GOT3 (cell line): ENCODE data around the gene OPCML.

ENCODE experiments used
- DNase-seq: peaks from one replicate; lab custom pipeline; 2025; ENCODE audit warnings: mixed read lengths; lab: John Stamatoyannopoulos, UW

Gene OPCML

DNA sequence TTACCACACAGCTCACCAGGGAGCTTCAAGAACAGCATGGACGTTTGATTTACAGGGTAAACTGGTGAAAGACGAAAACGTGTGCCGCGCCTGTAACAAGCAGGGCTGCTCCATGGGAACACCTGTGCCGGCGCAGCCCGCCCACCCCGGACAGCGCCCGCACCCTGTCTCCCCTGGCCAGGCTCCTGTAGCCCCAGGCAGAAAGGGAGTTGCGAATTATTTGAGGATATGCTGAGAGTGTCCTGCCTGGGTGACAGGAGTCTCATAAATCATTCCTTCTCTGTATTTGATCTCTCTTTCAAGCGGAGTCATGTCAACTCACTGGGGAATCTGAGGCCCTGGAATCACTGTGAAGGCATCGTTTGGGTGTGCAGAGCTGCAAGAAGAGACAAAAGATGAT lies 804.3 kb downstream of the OPCML start:
- DNase-seq, result no peak

DNA sequence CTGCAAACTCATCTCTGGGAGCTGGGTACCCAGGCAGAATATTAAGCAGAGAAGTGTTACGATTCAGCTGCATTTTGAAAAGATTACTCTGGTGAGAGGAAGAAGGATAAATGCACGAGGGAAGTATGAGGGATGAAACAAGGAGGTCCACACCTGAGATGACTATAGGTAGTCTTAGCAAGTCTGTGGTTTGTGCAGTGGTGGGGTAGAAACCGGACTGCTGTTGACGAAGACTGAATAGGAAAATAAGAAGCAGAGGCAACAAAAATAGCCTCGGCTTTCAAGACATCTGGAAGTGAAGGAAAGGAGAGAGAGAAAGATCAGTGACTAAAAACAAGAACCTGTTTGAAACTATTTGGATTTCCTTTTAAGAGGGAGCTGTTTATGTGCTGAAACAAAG lies 810.8 kb downstream of the OPCML start:
- DNase-seq, result no peak

DNA sequence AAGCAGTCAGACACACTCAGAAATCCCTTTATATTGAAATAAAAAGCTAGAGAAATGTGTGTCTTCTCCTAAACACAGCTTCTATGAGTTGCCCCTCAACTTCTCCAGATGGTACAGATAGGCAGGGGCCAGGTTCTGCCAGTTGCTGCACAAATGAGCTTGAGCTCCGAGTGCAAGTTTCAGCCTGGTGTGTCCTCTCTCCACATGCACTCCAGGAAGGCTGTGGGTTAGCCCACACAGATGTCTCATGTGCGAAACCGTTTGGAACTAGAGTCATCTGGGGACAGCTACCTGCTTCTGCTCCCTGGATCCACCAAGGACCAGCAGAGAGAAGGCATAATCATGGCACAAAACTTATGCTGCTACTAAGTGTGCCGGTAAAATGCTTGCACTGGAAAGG lies 812.6 kb downstream of the OPCML start:
- no peak for DNase-seq

DNA sequence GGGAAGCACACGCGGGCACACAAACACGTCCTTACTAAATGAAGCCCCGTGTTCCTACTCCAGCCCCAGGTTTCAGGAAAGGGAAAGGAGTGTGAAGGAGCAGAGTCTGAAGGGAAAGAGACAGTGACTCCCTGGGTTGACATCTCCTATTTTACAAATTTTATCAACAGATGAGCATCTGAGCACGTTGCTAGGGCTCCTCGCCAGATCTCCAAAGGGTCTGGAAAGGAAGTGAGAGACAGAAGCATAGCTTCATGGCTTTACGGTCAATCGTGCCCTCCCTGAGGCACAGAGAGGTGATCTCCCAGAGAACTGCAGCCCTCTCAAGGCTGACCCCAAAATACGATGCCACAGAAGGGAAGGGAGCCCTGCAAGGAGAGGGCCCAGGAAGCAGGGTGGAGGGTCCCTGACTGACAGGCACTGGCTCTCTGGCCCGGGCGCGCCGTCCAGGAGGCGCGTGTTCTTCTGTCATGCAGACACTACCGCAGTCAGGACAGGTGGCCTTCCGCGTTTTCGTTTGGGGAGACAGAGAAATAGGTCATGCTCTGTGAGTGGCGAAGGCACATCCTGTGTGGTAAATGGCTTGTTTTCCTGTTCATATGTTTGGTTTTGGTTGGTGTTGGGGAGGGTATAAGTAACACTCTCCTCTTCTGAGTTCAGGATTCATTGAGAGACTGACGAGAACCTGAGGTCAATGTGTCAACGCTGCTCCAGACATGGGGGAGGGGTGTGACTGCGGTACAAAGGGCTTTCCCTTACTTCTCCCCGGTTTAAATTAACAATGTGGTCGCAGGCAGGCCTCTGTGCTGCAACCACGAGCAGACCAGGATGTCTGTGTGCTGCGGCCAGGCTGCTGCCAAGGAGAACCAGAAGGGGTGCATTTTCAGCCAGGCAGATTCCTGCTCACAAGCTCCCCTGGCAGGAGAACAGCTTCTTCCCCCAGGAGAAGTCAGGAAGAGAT lies 813.3 kb downstream of the OPCML start:
- no peak for DNase-seq

DNA sequence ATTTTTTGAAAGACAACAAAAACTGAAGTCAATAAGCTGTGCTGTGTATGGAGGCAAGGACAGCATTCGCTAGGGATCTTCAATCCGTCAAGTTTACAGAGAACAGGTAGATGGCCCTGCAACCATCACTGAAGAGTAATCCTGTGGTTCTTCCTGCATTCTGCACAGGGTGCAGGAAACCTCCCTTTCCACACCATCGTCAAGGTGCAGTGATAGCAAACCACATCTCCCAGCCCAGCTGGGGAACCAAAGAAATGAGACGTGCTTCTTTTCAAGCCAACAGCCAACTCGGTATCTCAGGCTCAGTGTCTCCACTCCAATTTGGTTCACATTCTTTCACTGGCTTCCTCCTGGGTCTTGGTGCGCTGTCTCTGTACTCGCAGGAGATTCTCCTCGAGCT lies 814.5 kb downstream of the OPCML start:
- DNase-seq, result no peak

DNA sequence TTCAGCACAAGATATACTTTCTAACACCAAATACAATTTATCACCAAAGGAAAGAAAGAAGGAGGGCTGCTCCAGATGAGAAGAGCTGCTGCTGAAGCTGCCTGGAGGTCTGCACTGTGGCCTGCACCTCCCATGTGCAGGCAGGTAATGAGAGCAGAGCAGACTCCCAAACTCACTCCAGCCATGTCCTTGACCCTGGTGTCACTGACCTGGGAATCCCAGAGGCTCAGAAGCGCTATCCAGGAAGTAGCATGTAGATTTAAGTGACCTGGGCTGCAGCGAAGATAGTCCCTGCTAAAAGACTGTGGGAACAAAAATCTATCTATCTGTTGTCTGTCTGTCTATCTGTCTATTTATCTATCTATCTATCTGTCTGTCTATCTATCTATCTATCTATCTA lies 816.3 kb downstream of the OPCML start:
- no peak for DNase-seq

DNA sequence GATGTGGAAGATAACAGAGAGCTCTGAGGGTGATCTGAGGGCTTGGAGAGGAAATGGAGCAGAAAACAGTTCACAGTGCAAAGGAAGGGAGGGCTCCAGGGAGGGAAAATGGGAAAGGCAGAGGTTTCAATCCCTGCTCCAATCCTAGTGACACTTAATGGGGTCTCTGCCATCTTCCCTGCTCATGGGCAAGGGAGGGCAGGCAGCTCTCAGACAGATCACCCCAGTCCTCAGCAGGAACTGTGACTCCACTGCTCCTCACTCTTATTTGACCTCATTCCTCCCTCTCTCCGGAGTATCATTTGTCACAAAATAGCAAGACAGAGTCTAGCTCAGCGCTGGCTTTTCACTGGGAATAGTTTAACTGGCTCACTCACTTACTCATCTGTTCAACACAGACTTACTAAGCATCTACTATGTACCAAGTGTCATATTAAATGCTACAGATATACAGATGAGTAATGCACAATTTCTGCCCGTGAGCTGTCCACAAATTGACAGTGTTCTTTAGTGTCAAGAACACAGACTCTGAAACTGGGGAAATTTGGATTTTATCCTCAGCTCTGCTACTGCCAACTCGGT lies 817.4 kb downstream of the OPCML start:
- no peak for DNase-seq

DNA sequence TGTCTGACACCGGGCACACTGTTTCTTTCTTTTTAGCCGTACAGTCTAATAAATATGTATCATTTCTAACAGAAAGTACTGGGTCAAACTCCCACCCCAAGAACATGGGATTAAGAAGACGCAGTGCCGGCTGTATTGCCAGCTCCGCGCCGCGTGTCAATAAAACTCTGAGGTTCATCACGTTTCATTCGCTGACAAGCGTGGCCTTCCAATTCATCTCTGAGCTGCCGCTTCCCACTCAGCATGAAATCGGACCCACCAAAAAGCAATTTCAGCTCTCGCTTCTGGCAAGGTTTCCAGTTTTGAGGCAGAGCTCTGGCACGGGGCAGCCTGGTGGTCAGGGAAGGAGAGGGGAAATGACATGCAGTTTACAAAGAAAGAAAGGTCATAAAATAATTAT lies 819.8 kb downstream of the OPCML start:
- DNase-seq, result no peak

DNA sequence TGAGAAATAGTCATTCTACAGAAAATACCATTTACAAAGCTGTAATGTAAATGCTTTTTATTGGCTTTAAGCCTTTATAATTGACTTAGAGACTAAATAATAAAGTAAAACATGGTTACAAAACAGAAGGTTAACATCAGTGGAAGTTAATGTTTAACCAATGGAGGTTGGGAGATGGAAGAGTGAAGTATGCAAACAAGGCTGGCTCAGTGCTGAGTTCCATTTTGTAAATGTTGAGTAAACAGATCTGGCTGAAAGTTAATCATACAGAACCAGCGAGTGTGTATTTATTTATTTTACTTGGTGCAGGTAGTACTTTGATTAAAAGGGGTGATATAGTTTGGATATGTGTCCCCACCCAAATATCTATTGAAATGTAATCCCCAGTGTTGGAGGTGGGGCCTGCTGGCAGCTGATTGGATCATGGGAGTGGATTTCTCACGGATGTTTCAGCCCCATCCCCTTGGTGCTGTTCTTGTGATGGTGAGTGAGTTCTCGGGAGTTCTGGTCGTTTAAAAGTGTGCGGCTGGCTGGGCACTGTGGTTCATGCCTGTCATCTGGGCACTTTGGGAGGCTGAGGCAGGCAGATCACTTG lies 827.4 kb downstream of the OPCML start:
- no peak for DNase-seq

DNA sequence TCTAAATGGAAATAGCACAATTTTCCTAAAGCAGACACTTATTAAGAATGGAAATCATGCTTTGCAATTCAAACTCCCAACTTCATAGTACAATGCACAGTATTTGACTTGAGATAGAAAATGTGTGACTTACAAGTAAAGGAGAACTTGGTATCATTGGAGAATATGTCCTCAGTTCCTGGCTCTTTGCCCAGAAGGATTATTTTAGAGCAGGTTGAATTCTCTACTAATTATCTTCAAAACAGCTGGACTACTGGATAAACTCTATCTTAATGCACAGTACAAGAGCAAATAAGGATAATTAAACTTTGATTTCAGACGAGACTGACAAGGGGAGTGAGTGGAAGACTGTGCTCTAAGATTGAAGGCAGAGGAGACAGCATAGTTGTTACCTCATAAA lies 839.4 kb downstream of the OPCML start:
- DNase-seq, result no peak

DNA sequence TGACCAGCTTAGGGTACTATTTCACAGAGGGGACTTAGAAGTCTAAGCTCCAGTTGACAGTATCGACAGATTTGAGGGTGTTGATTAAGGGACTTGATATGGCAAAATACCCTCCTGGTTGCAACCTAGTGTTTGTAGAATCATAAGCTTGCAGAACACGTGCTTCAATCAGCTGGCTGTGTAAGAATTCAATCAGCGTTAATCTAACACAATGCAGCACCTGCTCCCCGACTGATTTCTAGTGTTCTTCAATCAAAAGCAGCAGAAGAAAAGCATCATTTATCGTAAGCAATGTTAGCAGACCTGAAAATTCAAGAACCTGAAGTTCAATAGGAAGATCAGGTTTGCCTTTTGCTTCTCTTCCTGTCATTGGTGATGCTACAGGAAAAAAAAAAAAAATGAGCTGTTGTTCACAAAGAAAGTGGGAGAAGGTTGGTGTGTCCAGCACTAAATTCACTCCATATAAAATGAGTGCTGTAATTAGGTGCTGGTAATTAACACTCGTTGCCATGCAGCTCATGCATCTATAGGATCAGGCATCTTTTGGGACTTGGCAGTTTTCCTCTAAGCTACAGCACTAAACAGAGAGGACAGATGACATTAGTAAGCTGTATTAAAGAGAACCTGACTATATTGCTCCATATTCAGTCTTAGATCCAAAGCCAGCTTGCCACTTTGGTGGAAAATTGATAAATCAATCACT lies 840.3 kb downstream of the OPCML start:
- DNase-seq, result no peak

DNA sequence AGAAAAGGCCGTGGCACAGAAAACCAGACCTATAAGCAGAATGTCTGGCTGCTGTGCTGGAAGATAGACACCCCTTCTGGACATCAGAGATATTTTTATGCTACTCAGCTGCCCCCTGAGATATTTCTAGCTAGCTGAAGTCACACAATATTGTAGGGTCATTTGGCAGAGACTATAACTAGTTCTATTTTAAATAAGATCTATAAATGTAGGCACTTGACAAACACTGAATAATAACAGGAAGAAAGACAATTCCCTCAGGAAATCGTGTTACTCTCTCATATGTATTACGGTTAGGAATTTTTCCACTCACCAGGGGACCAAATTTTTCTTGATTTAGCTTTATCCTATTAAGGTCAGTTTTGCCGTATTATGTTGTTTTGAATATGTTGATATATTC lies 845.4 kb downstream of the OPCML start:
- DNase-seq, result no peak

DNA sequence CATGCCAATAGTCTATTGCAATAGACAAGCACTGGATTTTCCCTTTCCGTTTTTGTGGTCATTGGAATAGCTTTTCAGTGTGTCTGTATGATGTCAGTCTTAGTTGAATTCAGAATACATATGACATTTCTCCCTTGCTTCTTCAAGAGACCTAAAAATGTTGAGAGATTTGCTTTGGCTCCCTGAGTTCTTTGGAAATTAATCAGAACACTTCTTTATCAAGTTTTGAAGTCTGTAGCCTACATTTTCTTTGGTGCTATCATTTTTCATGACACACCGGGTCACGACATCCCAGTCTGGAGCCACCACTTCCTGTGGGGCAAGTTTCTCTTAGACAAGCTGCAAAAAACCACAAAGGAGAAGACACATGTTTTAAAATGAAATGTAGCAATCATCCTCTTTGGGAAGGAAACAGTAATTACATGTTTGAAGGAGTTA lies 847.1 kb downstream of the OPCML start:
- no peak for DNase-seq

DNA sequence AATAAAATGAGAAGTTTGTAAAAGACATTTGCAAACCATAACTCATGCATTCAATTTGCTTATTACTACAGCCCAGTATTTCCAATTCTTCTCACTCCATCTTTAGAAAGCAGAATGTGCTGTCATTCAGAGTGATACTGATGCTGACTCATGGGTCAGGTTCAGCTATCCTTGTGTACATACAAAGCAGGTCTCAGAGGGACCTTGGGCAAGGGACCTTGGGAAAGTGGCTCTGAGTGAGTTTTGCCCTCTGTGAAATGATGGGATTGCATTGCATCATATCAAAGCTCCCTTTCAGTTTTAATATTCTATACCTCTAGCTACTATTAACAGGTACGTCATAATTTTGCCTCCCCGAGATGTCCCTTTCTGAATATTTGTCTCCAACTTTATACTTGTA lies 848.7 kb downstream of the OPCML start:
- no peak for DNase-seq

DNA sequence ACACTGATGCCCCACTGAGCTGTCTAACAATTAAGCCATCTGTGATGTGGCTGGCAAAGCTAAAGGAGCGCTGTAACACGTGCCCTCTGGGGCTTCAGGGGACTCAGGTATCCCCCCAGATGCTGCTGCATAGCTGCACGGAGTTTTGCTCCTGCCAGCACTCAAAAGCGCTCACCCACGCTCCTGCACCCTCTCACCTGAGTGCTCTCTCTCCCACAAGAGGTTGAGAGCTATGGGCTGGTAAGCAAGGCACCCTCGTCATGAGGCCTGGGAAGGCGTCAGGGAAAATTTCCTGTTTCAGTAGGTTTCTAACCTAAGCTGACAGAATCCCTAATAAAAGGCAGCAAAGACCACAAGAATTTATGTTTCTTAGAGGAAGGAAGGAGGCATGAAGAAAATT lies 850.3 kb downstream of the OPCML start:
- DNase-seq, result no peak

DNA sequence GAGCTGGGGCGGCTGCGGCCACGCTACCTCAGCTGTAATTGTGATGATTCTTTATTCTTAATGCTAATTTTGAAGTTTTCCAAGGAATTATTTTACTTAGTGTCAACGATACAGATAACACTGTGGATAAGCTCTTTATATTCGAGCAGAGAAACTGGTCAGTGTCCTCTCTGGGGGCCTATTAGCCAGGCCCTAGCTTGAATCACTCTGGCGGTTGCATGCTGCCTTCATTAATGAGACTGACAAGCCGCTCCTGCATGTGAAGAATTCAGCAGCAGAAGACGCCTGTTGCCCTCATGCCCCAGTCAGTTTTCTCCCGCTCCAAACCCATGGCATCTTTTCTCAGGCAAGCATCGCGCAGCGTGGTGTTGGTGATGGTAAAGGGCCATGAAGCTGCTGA lies 851.7 kb downstream of the OPCML start:
- DNase-seq, result no peak

DNA sequence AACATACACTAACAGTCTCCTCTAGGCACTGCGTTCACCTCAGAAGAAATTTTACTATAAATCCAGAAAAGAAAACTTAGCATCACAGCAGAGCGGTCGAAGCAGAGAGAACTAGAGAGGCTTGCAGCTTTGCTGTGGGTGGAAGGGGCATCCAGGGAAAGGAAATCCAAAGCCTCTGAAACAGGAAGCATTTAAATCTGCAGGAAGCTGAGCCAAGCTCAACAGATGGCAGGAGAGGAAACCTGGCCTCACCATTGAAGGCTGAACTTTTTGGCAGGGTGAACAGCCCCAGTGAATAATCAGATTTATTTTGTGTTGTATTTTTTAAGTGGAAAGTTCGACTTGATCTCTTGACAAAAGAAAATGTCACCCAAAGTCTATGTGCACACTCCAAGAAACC lies 858.1 kb downstream of the OPCML start:
- DNase-seq, result no peak

DNA sequence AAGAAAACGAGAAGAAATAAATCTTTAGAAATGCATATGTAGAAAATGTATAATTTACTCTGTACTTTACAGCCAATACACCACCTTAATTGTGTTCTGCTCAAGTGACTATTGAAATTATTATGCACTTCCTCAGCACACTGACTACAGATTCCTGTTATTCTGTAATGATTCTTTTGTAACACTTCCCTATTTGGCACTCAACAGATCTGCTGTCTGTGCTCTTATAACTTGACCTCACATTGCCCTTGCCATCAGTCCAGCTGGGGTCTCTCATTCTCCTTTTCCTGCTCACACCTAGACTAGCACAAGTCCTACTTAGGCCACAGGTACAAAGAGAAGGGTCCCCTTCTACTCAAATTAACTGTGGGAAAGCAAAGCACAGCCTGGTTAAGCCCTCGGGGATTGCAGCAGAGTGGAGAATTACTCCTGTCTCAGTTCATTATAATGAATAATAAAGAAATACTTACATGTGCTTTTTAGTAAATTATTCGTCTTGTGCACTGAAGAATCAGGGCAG lies 860.4 kb downstream of the OPCML start:
- DNase-seq, result no peak

DNA sequence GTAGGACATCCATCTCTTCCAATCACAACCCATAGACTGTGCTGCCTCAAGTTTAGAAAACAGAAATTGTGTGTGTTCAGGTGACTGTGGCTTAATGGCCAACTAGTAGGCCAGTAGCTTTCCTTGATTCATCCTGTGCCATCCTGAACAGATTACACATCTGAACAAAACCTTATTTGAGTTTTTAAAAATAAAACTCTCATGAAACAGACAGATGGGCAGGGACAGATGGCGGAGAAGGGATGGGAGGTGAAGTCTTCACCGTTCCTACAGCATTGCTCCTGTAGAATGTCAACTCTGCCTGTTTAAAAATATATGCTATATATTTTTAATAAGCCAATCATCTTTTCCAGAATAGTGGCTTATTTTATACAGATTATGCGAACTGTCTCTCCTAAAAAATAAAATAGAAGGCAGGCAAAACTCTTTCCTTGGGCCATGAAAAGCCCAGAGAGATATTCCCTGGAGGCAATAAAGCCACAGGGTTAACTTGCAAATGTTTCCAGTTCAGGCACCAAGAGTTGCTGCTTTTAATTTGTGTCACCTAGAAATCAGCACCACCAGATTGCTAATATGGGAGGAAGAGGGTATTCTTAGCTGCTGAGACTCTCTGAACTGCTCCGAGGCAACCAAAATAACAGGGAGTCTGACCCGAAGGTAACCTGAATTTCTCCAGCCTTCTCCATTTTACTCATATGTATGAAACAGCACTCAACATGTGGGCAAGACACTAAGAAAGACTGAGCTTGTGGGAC lies 861.2 kb downstream of the OPCML start:
- no peak for DNase-seq

DNA sequence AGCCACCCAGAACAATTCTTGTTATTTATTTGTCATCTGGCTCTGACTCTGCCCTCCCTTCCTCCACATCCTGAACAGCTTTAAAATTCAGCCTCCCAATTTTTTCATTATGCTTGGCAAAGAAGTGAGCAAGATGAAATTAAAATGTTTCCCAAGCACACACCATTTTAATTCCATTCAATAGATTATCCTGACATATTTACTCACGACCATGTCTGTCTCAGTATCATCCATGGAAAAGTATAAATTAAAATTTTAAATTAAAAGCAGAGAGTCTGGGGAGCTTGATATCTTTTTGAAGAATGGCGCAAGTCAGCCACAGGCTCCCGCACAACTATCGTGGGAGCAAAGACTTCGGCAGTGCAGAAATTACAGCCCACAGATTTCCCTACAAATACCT lies 862.4 kb downstream of the OPCML start:
- no peak for DNase-seq

DNA sequence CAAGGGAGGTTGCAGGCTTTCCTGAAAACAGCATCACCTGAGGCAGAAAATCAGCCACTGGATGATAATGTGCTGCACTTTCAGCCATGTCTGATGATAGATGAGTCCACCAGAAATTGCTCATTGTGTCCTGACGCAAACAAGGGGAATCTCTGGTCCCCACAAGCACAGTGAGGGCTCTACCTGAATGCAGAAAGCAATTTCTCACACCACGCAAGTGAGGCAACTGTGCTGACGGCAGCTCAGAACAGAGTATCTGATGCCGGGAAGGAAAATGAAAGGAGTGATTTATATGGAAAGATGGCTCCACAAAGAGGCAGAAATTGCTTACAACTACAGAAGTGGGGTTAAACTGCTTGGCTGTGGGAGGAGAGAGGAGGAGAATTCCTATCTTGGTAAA lies 867.1 kb downstream of the OPCML start:
- DNase-seq, result no peak

DNA sequence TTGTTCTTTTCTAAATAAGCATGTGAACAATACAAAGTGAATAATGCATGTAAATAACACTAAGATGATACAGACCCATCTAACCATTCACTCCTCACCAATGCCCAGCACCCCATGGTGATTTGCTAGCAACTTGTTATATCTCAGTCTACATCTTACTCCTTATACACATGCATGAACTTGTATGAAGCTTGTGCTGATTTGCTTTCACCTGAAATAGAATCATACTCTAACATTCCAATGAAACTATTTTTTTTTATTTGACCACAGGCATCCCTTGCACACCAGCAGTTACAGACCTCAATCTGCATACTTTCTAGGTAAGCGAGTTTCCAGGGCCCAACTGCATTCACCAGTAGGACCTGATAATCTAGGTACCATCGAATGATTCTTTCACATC lies 873.6 kb downstream of the OPCML start:
- no peak for DNase-seq
